Cerebellar cortex (tissue), 1 donor: ENCODE results near the gene CD79A.
A peak's percentile ranks its signal among the peaks of the same experiment; 100 is the strongest.
"Not testable (repeated sequence)": the region's sequence is repeated elsewhere in the genome, so short reads cannot be mapped to it uniquely, and the experiment has no call there.

Experiments used
- DNase-seq: peaks from one replicate; pipeline ENCODE4 v3.0.0-alpha.2; 2015; ENCODE audit warnings: low spot score

Gene CD79A

DNA sequence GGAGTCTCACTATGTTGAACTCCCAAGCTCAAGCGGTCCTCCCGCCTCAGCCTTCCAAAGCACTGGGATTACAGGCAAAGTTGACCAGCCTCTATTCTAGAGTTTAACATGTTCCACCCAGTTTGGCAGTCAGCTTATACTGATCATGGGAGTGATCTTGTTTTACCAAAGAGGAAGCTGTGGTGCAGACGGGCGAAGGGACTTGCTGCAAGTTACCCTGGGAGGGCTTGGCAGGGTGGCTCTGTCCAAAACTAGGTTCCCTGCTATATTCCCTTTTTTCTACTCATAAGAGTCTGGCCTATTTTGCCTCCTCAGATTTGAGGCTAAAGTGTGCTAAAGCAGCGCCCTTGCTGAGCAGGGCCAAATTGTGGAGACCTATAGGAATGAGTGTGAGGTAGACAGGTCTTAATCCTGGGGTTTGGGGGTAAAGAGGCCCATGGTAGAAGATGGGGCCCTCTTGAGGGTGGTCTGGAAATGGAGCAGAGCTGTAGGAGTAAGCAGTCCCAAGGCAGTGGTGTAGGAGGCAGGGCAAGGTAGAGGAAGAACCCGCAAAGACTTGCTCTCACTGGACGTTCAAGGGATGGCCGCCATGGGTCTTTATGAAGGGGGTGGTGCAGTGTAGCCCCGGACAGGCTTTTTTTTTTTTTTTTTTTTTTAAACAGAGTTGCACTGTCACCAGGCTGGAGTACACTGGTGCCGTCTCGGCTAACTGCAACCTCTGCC lies 13.7 kb upstream of the CD79A start:
- no peak for DNase-seq

DNA sequence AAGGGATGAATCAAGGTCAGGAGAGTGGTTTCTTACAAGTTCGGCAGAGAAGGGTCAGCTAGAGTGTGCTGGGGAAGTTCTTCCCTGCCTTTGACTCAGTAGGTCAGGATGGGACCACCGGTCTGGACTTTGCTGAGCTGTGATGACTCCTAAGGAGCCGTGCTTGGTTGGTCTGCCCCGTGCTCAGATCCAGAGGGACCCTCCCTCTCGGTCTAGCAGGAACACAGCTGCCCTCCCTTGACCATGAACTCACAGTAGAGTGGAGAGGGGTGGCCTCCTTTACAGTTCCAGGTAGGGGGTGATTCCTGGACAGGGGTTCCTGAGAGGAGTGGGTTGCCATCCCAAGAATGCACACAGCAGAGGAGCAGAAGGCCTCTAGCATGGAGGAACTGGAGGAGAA lies 12.7 kb upstream of the CD79A start:
- no peak for DNase-seq

DNA sequence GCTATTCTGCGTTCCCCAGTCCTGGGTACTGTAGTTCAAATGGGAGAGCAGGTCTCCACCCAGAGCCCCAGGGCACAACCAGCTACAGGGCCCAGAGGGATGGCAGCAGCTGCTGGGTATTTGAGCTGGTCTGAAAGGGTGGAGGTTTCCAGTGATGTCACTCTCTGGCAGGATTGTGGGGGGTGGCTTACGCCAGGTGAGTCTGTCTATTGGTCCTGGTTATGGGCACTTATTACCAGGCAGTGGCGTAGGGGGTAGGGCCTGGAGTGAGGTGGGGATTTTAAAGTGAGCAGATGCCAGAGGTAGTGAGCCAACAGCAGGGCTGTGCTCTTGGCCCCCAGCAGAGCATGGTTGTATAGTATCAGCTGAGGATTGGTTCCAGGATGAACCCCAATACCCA lies 10.8 kb upstream of the CD79A start:
- no peak for DNase-seq

DNA sequence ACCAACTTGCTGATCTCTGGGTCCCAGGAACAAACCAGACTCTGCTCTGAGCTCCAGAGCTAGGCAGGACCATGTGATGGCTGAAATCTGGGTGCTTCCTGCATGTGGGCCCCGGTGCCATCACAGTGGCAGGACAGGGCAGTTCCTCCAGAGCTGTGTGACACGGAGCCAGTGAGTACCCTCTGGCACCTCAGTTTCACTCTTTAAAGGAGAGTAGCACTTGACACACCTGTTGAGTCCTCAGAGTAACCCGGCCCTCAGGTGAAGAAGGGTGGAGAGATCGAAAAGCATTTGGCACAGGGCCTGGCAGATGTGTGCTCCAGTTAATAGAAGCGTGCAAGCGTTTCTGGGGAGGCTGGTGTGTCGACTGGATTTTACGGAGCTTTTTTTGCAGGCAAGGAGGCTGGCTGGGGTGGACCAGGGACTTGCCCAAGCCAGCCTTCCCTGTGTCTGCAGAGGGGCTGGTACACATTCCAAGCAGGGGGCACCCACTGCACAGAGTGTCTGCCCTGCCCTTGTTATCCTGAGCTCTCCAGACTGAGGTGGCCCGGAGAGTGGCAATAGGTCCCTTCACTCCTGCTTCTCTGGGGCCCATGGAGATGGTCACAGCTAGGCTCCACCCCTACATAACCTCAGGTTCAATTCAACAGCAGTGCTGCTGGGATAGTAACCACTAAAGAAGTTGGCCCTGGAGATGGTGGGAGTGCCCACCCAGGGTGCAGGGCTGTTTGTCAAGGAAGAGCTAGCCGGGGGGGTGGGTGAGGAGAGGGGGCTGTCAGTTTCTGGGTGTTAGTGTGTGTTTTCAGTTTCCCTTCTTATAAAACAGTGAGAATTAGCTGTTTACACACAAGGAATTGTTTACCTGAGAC lies 8.7 kb upstream of the CD79A start:
- DNase-seq, result peak; percentile 33

DNA sequence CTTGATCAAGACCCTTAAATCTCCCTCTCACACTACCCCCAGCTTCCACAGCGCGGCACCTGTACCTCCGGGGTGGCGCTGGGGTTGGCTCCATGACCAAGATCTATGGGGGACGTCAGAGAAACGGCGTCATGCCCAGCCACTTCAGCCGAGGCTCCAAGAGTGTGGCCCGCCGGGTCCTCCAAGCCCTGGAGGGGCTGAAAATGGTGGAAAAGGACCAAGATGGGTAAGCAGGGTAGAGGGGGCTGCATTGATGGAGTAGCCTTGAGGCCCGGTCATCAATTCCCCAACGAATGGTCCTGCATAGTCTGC lies 8.1 kb upstream of the CD79A start:
- DNase-seq, result peak; percentile 34

DNA sequence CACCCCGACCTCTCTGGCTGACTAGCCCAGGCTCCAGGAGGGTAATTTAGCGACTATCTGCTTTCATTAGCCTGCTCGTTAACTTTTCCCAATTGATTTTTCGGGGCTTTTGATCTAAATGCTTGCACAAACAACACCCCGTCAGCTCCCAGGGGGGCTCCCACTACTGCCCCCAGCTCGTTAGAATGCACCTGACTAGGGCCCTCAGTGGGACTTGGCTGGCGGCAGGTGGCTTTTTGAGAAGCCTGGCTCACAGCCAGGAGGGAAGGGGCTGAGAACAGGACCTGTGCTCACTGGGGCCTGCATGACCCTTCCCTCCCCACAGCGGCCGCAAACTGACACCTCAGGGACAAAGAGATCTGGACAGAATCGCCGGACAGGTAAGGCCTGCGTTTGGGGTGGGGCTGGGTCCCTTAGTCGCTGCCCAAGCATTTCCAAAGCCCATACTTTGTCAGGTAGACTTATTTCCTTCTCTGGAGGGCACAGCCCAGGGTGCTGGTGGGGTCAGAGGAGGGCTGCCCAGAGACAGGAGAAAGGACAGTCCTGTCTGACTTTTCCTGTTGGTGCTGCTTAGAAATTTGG lies 7.6 kb upstream of the CD79A start:
- peak; percentile 25 for DNase-seq

DNA sequence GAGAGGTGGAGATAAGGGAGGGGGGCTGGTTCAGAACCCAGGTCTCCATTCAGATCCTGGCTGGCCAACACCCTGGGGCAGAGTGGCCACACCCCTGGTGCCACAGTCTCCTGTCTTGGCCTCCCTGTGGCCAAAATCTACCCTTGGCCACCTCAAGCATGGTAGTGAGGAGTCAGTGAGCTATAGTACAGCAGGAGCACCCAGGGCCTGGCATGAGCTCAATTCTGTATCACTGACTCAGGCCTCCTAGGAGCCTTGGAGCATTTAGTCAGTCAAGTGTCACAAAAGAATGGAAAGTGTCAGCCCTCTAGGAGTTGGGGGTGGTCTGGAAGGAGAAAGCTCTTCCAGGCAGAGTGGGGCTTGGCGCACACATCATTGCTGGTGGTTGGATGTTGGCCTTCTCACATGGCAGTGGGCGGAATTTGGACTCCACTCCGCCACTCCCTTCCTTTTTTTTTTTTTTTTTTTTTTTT lies 6.6 kb upstream of the CD79A start:
- DNase-seq, result peak; percentile 82

DNA sequence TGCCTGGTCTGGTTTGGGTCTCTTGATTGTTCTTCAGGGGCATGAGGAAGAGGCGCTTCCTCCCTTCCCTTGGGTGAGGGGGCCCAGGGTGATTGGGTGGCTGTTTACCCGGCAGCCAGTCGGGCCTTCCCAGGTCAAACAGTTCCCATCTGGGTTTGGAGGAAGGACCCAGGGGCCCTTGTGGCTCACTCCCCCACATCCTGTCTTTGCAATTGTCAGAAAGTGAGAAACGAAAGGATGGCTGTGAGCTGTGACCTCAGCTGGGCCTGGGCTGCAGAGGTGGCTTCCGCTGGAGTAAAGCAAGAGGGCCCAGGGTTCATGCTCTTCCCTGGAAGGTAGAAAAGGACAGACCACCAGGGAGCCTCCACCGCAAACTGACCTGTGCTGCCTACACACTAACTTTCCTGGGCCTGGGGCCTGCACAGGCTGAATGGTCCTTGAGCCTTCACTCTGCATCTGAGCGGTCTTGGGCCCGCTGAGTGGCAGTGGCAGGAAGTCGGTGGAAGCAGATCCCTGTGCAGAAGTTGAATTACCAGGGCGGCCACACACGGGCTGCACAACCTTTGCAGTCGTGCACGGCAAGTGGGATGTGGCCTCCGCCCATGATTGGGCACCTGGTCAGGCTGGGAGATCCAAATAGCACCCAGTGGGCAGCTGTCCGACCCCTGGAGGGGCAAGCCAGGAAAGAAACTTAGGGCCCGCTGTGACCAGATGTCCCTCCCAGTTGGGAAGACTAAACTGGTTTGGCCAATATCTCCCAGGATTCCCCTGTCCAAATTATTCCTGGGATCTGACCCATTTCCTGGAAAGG lies 5.3 kb upstream of the CD79A start:
- DNase-seq, result peak; percentile 72

DNA sequence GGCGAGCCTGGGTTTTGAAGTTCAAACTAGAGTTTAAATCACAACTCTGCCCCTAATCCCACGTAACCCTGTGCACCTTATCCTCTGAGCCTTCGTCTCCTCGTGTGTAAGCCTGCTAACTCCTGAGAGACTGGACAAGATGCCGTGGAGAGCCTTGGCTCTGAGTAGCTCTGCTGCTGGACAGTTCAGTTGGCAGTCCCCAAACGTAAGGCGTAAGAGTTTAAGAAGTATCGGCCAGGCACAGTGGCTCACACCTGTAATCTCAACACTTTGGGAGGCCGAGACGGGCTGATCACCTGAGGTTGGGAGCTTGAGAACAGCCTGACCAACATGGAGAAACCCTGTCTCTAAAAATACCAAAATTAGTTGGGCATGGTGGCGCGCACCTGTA lies 4.7 kb upstream of the CD79A start:
- DNase-seq, result peak; percentile 64

DNA sequence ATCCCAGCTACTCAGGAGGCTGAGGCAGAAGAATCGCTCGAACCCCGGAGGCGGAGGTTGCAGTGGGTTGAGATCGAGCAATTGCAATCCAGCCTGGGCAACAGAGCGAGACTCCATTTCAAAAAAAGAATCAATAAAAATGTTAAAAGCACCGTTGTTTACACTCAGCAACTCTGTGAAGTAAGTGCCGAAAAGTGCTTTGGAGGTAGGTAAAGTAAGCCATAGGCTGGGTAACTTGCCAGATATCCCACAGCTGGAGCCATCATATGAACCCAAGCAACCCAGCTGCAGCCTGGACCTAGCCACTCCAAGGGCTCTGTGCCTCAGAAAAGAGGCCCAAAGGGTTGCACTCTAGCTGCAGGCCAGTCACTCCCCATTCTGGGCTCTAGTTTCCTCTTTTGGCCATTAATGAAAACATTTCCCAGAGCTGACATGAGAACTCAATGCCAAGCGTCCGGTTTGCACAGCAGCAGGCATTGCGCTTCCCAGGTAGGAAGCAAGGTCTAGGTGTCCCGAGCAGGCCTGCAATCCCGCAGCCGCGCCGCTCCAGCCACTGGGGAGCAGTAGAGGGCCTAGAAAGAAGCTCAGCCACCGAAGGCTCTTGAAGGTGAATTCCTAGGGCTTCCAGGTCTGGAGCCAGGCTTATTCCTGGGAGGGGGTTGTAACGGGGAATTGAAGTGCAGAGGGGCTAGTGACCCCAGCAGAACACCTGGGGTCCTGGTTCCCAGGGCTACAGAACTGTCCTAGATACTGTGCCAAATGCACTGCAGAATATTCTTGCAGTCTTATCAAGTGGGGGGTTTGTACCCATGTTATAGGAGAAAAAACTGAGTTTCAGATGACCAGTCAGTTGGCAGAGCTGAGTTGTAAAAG lies 4.1 kb upstream of the CD79A start:
- DNase-seq, result peak; percentile 89

DNA sequence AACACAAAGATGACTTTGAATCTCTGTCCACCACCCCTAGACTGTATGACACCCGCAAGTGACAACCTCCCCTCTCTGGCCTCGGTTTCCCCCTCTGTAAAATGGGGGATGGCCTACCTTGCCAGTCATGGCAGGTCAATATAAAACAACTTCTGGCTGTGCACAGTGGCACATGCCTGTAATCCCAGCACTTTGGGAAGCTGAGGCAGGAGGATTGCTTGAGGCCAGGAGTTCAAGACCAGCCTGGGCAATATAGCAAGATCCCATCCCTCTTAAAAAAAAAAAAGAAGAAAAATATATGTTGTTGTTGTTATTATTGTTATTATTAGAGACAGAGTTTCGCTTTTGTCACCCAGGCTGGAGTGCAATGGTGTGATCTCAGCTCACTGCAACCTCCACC lies 1.1 kb upstream of the CD79A start:
- DNase-seq, result not testable (repeated sequence)

DNA sequence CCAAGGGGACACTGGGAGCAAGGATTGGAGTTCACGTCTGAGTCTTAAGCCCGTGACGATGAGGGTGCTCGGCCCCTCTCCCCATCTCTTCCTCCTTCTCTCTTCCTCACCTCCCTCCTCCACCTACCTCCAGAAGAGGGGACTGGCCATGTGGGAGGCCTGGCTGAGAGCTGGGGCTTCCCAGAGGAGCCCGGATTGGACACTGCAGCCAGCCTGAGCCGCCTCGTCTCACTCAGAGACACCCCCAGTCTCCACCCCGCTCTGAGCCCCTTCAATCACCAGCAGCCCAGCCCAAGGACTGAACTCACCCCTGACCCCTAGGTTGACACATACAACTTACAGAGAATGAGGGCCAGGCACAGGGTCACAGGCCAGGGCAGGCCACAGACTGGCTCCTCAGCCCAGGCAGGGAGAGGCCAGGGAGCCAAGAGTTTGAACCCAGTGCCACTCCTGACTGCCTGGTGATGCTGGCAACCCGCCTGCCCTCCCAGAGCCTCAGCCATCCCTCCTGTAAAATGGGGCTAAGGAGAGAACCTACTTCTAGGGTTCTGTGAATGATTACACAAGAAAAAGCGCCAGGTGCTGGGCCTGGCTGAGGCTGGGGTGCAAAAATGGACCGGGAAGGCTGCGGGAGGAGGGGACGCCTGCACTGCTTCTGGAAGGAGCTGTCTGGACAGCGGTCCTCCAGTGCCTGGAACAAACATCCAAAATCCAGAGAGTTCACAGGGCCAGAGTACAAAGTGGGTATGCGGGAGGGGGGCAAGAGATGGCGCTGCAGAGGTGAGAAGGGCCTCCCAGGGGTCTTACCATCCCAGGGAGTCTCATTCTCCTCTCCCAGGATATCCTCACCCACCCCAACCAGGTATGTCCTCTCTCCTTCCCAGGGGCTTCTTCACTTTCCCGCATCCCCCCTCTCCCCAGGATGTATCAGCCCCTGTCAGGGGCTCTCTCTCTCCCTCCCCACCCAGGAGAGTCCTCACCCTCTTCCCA lies 1.1 kb downstream of the CD79A start:
- DNase-seq, result no peak

DNA sequence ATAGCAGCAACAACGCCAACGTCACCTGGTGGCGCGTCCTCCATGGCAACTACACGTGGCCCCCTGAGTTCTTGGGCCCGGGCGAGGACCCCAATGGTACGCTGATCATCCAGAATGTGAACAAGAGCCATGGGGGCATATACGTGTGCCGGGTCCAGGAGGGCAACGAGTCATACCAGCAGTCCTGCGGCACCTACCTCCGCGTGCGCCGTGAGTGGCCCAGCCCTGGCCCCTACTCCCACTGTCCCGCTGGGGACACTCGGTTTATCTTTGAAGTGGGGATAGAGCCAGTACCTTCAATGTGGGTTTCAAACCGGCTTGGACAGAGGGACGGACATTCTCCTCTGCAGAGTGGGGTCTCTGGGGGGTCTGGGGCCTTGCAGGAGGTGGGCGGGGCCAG lies 2.0 kb downstream of the CD79A start:
- no peak for DNase-seq

DNA sequence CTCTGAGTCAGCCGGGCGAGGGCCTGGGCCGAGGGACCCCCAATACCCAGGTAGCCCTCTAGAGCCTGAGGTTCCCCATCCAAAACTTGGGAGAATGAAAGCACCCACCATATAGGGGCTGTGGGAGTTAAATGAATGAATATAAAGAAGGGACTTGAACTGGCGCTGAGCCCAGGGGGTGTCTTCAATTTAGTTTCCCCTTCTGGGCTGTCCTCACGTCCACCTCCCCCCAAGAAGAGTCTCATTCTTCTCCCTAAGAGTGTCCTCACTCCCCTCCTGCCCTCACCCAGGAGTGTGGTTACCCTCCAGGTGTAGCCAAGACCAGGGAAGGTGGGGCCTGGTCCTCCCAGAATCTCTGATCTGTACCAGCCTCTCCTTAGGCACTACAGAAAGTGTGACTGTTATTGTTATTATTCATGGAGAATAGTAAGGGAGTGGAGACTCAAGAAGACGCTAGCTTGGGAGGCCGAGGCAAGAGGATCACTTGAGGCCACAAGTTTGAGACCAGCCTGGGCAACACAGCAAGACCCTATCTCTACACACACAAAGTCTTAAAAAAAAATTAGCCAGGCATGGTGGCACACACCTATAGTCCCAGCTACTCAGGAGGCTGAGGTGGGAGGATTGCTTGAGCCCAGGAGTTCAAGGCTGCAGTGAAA lies 2.7 kb downstream of the CD79A start:
- no peak for DNase-seq

DNA sequence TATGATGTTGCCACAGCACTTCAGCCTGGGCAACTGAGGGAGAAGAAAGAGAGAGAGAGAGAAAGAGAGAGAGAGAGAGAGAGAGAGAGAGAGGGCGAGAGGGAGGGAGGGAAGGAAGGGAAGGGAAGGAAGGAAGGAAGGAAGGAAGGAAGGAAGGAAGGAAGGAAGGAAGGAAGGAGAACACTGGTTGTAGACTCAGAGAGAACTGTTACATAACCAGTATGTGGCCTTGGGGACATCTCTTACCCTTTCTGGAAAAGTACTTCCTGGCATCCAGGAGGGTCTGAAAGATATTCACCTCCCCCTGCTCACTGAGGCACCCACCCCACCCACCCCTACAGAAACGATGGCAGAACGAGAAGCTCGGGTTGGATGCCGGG lies 3.2 kb downstream of the CD79A start:
- no peak for DNase-seq

DNA sequence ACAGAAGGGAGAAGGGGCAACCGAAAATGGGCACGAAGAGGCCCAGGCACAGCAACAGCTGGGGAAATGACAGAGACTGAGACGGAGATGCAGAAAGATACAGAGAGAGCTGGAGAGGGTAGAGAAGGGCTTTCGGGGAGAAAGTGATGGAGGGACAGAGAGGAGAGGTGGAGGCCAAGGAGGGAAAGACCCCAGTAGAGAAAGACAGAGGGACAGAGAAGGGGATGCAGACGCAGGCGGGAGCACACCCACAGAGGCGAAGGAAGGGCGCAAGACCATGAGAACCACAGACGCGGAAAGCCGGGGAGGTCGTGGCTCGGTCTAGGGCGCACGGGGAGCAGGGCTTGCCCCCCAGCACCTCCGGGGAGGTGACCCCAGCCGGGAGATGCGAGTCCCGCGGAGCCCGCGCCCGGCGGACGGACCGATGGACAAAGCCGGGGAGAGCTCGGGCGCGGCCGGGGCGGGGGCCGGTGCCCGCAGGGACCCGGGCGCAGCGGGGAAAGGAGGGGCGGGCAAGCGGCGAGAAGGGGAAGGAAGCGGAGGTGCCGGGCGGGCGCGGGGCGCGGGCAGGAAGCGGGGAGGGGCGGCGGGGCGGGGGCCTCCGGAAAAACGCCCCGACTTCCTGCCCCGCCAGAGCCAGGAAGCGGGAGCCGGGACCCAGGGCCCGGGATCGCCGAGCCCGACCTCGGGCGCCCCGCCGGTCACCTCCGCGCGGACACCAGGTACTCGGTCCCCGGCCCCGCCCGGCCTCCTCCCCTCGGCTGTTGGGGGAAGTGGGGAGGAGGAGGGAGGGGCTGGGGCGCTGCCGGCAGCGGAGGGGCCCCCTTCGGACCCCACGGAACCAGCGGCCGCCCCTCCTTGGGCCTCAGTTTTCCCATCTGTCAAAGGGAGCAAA lies 5.7 kb downstream of the CD79A start, which contains the start of gene ARHGEF1:
Gene ARHGEF1 (plus strand): TSS at position 617 of the 895 bp plus-strand sequence. CDS start 4,899 bp downstream, outside the sequence.
- no peak for DNase-seq

DNA sequence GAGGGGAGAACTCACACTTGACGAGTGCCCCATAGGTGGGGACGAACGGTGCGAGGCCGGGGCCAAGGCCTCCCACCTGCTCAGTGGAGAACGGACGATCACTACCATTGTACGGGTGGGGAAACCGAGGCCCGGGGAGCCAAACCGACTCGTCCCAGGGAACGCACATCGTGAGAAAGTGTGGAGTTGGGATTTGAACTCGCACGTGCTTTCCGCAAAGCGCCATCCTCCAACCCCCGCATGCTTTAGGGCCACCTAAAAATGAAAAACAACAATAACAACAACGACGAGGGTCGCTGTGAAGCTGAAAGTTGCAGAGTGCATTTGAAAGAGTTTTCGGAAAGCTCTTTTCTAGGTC lies 6.4 kb downstream of the CD79A start:
- no peak for DNase-seq
